AG09309 (cell line): ENCODE data around the gene POU2AF3.
"Not testable (repeated sequence)": the region's sequence is repeated elsewhere in the genome, so short reads cannot be mapped to it uniquely, and the experiment has no call there.

Experiments used
- DNase-seq: peaks from one replicate; pipeline ENCODE4 v3.0.0-alpha.2; 2010; ENCODE audit warnings: low read depth
- H3K4me3 ChIP-seq: 2 replicates; pipeline ENCODE4 v1.5.1; 2011; ENCODE audit warnings: mild to moderate bottlenecking, low read depth, low read length, moderate library complexity; ENCODE audit not compliant: control insufficient read depth
- CTCF ChIP-seq: IDR thresholded peaks from 2 replicates; pipeline ENCODE4 v1.5.1; 2011; ENCODE audit warnings: mild to moderate bottlenecking, low read depth, low read length, inconsistent platforms; ENCODE audit not compliant: insufficient read depth, control insufficient read depth; ENCODE audit errors: missing control alignments

The POU2AF3 gene

GRCh38 chr11:111264646-111265045 lies 33.7 kb upstream of the POU2AF3 start:
- no peak overlapping the region for H3K4me3 ChIP-seq
- DNase-seq = no peak
- no peak for TF ChIP-seq CTCF

- no peak overlapping the region for H3K4me3 ChIP-seq
- no peak for TF ChIP-seq CTCF
- DNase-seq = no peak
Observed at GRCh38 chr11:111265421-111265820, 32.9 kb upstream of the POU2AF3 start.

- DNase-seq, H3K4me3 ChIP-seq: not testable (repeated sequence)
Observed at GRCh38 chr11:111268303-111268702, 30.0 kb upstream of the POU2AF3 start.

GRCh38 chr11:111269146-111269868 lies 29.0 kb upstream of the POU2AF3 start:
- DNase-seq = no peak
- no peak overlapping the region for H3K4me3 ChIP-seq
- no peak for TF ChIP-seq CTCF

- H3K4me3 ChIP-seq = no peak overlapping the region
- TF ChIP-seq CTCF = no peak
- no peak for DNase-seq
Observed at GRCh38 chr11:111272420-111272819, 25.9 kb upstream of the POU2AF3 start.

- no peak for DNase-seq
- H3K4me3 ChIP-seq = no peak overlapping the region
- no peak for TF ChIP-seq CTCF
Observed at GRCh38 chr11:111282562-111283075, 15.7 kb upstream of the POU2AF3 start.

- no peak for DNase-seq
- H3K4me3 ChIP-seq = no peak overlapping the region
- TF ChIP-seq CTCF = no peak
Observed at GRCh38 chr11:111283945-111284481, 14.3 kb upstream of the POU2AF3 start.
